ENCODE data around the gene KLK3.

KLK3 gene

DNA sequence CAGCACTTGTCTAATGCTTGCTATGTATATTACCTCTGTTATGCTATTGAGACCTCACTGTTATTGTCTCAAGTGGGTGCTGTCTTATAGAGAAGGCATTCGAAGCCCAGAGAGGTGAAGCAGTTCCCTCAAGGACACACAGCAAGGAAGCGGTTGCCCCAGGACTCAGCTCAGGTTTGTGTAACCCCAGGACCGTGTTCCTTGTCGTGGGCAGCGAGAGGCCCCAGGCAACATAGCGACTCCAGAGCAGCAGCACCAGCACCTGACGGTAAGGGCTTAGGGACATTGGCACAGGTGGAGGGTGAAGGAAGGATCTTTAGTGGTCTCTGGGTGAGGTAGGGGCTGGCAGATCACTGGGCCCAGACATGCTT lies 23.7 kb upstream of the KLK3 start:
- no peak for DNase-seq (ENCODE audit: low spot score)

- no peak for DNase-seq (ENCODE audit: low spot score)
Measured at GRCh38 chr19:50832666-50833065, 22.0 kb upstream of the KLK3 start.

GRCh38 chr19:50833117-50833801 lies 21.5 kb upstream of the KLK3 start, which contains the start of gene KLK15:
KLK15 (minus strand) TSS chr19:50833574; CDS start chr19:50831492, 2,082 bp downstream.
- DNase-seq (ENCODE audit: low spot score), result no peak

DNA sequence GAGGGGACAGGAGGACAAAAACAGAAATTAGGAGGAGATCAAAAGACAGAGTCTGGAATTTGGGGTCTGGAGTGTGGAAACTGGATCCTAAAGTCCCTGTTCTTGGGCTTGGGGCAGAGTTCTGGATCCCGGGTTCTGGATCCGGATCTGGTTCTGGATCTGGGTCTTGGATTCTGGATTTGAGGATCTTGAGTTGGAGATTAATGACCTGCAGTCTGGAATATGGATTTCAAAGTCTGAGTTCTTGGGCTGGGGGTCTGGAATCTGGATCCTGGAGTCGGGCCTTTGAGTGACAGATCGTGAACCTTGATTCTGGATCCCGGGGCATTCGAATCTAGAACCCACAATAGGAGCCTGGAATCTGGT lies 20.9 kb upstream of the KLK3 start:
- no peak for DNase-seq (ENCODE audit: low spot score)

DNA sequence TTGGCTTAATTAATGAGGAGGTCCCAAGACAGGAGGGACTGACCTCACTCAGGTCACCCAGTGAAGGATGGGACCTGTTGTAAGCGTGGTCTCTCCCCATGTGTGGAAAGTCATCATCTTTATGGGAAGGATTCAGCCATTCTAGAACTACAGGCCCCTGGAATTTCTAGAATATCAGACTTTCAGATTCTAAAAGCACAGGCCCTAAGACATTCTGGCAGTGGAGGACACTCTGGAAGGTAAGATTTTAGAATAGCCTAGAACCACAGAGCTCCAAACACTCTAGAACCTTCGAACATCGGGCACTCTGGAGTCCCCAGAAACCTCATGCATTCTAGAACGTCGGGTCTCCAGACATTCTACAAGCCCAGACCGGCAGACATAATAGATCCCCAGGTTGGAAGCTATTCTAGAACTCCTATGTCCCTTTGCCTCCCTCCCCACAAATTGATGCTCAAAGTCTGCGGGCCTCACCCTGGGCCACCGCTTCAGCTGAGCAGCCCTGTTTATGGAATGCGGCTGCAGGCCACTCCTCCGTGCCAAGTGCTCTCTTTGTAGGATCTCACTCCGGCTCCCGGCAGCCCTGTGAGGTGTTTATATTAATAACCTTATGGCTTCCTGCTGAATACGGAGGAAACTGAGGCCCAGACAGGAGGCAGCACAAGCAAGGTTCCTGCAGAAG lies 19.5 kb upstream of the KLK3 start:
- no peak for DNase-seq (ENCODE audit: low spot score)

- peak; percentile 84 for DNase-seq (ENCODE audit: low spot score)
Measured at GRCh38 chr19:50835785-50836542, 18.8 kb upstream of the KLK3 start.

- DNase-seq (ENCODE audit: low spot score), result no peak
Measured at GRCh38 chr19:50836543-50837195, 18.0 kb upstream of the KLK3 start.

DNA sequence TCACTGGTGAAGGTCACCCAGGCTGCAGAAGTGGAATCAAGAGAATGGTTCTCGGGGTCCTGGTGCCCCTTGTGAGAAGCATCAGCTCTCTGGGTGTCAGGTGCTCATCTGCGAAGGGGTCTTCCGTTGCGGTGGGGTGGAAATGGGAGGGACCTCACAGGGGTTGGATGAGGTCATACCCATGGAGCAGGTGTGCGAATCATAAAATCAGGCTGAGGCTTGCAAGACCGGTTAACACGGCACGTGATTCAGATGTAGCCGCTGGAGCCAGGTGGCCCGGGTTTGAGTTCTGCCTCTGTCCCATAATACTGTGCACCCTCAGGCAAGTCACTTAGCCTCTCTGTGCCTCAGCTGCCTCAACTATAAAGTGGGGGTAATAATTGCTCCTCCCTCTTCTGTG lies 17.4 kb upstream of the KLK3 start:
- DNase-seq (ENCODE audit: low spot score), result no peak

GRCh38 chr19:50838239-50838638 lies 16.5 kb upstream of the KLK3 start:
- DNase-seq (ENCODE audit: low spot score), result no peak

GRCh38 chr19:50839712-50840655 lies 14.7 kb upstream of the KLK3 start:
- no peak for DNase-seq (ENCODE audit: low spot score)

GRCh38 chr19:50842130-50842529 lies 12.6 kb upstream of the KLK3 start:
- DNase-seq (ENCODE audit: low spot score), result no peak

DNA sequence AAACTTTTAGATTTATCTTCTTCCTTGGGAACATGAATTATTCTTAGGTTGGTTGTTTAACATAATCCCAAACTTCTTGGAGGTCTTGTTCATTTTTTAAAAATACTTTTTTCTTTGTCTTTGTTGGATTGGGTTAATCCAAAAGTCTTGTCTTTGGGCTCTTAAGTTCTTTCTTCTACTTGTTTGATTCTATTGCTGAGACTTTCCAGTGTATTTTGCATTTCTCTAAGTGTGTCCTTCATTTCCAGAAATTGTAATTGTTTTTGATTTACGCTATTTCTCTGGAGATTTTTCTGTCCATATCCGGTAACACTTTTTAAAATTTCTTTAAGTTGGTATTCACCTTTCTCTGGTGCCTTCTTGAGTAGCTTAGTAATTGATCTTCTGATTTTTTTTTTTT lies 11.5 kb upstream of the KLK3 start:
- DNase-seq (ENCODE audit: low spot score), result no peak

- no peak for DNase-seq (ENCODE audit: low spot score)
Measured at GRCh38 chr19:50843701-50844221, 11.0 kb upstream of the KLK3 start.

DNA sequence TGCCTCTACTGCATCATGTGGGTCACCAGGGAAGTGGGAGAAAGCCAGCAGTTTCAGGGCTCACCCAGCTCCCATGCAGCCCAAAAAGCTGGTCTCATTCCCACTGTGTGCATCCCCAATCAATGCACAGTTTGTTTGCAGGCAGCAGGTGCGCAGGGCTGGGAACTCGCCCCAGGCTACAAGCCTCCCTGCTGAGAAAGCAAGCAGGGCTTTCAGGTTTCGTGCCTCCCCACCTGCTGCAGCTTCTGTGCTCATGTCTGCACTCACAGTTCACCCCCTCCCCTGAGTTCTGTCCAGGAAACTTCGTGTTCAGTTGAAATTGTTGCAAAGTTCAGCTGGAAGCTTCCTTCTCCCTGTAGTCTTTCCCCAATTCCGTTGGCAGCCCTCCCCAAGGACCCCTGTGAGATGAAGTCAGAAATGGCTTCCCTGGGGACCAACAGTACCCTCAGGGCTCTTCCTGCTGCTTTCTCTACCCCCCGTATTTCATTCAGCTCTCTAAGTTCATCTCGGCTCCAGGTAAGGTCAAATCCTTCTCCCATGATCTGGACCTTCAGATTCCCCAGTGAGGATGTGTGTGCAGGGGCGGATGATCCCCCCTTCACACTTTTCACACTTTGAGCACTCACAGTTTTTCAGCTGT lies 10.3 kb upstream of the KLK3 start:
- no peak for DNase-seq (ENCODE audit: low spot score)

DNA sequence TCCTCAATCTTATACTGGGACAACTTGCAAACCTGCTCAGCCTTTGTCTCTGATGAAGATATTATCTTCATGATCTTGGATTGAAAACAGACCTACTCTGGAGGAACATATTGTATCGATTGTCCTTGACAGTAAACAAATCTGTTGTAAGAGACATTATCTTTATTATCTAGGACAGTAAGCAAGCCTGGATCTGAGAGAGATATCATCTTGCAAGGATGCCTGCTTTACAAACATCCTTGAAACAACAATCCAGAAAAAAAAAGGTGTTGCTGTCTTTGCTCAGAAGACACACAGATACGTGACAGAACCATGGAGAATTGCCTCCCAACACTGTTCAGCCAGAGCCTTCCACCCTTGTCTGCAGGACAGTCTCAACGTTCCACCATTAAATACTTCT lies 4.0 kb upstream of the KLK3 start:
- no peak for DNase-seq (ENCODE audit: low spot score)

GRCh38 chr19:50851620-50852019 lies 3.1 kb upstream of the KLK3 start:
- DNase-seq (ENCODE audit: low spot score), result no peak

GRCh38 chr19:50857366-50857765 lies 2.7 kb downstream of the KLK3 start:
- no peak for DNase-seq (ENCODE audit: low spot score)

DNA sequence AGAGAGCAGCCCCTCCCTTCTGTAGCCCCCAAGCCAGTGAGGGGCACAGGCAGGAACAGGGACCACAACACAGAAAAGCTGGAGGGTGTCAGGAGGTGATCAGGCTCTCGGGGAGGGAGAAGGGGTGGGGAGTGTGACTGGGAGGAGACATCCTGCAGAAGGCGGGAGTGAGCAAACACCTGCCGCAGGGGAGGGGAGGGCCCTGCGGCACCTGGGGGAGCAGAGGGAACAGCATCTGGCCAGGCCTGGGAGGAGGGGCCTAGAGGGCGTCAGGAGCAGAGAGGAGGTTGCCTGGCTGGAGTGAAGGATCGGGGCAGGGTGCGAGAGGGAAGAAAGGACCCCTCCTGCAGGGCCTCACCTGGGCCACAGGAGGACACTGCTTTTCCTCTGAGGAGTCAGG lies 4.2 kb downstream of the KLK3 start:
- no peak for DNase-seq (ENCODE audit: low spot score)

GRCh38 chr19:50859849-50860248 lies 5.1 kb downstream of the KLK3 start:
- DNase-seq (ENCODE audit: low spot score), result no peak

- no peak for DNase-seq (ENCODE audit: low spot score)
Measured at GRCh38 chr19:50861010-50861409, 6.3 kb downstream of the KLK3 start.

Measured in HuH-7.5 (cell line).